ENCODE results near the gene CUL4A. TPM values are rescaled to one million over a fixed set of nuclear protein-coding genes. Genes with fewer than 3 reads are reported as not detected.

Gene CUL4A
- total RNA-seq, 1 donor from 2014 or later, result 208 TPM

DNA sequence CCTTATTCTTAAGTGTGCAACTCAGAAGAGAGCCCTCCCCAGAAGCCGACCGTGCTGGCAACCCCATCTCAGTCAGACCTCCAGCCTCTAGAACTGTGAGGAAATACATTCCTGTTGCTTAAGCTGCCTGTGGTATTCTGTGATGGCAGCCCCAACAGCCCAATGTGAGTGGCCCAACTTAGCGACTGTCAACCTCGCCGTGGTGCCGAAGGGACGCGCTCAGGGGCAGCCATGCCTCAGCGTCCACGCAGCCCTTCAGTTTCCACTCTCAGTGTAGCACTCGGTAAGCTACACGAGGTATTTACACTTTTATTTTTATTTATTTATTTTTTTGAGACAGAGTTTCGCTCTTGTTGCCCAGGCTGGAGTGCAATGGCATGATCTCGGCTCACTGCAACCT, 32.6 kb upstream of the CUL4A start:
- Histone ChIP-seq H3K9me3 (no peaks in the 10 kb centered on the region), H3K27ac (no peak overlapping the region), H3K27me3 (no peaks in the 10 kb centered on the region), H3K4me1 (no peaks in the 10 kb centered on the region), H3K36me3 (peaks cover 70 to 82% of the 10 kb centered on the region in 2 donors), H3K4me3 (no peak overlapping the region)
- TF ChIP-seq, protein P1, sequence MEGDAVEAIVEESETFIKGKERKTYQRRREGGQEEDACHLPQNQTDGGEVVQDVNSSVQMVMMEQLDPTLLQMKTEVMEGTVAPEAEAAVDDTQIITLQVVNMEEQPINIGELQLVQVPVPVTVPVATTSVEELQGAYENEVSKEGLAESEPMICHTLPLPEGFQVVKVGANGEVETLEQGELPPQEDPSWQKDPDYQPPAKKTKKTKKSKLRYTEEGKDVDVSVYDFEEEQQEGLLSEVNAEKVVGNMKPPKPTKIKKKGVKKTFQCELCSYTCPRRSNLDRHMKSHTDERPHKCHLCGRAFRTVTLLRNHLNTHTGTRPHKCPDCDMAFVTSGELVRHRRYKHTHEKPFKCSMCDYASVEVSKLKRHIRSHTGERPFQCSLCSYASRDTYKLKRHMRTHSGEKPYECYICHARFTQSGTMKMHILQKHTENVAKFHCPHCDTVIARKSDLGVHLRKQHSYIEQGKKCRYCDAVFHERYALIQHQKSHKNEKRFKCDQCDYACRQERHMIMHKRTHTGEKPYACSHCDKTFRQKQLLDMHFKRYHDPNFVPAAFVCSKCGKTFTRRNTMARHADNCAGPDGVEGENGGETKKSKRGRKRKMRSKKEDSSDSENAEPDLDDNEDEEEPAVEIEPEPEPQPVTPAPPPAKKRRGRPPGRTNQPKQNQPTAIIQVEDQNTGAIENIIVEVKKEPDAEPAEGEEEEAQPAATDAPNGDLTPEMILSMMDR (IDR thresholded peaks at IDR 0.05), result no peak
- no peak for DNase-seq (ENCODE audit: low spot score in 2 of 2)
- intact Hi-C loops (cut with DNase I), result no loop called here

DNA sequence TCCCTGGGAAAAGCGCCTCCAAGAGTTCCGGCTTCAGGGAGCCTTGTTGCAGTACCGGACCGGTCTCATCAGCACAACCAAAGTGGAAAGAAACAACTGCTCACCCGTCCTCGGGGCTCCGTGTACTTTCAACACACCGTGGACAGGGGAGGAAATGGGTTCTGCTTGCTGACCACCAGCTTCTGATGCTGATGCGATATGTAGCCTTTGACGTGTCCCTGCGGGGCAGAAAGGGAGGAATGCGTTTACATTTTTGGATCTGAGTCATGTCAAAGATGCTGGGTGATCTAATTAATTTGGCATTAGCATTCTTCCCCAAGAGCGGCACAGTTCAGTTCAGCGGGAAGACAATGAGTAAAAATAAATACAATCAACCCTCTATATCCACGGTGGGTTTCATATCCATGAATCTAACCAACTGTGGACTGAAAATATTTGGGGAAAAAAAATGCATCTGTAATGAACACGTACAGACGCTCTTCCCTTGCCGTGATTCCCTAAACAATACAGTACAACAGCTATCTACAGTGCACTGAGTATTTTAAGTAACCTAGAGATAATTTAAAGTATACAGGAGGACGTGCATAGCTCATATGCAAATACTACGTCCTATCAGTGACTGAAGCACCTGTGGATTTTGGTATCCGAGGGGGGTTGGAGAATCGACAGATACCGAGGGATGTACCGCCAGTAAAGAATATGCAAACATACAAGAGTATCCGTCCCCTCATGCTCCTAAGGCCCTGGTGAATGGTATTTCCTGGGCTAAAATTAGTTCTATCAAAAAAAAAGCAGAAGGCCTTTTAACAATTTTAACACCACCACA, 31.1 kb upstream of the CUL4A start:
- Histone ChIP-seq H3K9me3 (no peaks in the 10 kb centered on the region), H3K4me3 (no peak overlapping the region), H3K4me1 (no peaks in the 10 kb centered on the region), H3K27me3 (no peaks in the 10 kb centered on the region), H3K36me3 (peaks cover 68 to 90% of the 10 kb centered on the region in 2 donors), H3K27ac (no peak overlapping the region)
- TF ChIP-seq, protein P1 (IDR thresholded peaks at IDR 0.05), result no peak
- DNase-seq (ENCODE audit: low spot score in 2 of 2), result no peak
- intact Hi-C loops (cut with DNase I), result no loop called here

DNA sequence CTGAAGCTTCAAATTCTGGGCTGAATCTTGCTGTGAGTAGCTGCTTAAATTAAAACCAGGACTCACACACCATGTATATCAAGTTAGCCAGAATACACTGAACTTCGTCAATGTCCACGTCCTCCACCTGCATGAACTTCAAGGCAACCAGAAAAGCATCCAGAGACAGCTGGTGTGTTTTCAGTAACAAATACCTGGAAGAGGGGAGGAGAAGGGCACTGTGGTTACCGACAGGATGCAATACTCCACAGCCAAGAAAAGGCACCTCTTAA, 30.6 kb upstream of the CUL4A start:
- DNase-seq (ENCODE audit: low spot score in 2 of 2), result no peak
- H3K27me3 ChIP-seq, result no peaks in the 10 kb centered on the region
- intact Hi-C loops (cut with DNase I), result no loop called here
- TF ChIP-seq, protein P1 (IDR thresholded peaks at IDR 0.05), result no peak
- H3K9me3 ChIP-seq, result no peaks in the 10 kb centered on the region
- H3K4me1 ChIP-seq, result no peaks in the 10 kb centered on the region
- no peak overlapping the region for H3K27ac ChIP-seq
- H3K4me3 ChIP-seq, result no peak overlapping the region
- peaks cover 73 to 91% of the 10 kb centered on the region in 2 donors for H3K36me3 ChIP-seq

DNA sequence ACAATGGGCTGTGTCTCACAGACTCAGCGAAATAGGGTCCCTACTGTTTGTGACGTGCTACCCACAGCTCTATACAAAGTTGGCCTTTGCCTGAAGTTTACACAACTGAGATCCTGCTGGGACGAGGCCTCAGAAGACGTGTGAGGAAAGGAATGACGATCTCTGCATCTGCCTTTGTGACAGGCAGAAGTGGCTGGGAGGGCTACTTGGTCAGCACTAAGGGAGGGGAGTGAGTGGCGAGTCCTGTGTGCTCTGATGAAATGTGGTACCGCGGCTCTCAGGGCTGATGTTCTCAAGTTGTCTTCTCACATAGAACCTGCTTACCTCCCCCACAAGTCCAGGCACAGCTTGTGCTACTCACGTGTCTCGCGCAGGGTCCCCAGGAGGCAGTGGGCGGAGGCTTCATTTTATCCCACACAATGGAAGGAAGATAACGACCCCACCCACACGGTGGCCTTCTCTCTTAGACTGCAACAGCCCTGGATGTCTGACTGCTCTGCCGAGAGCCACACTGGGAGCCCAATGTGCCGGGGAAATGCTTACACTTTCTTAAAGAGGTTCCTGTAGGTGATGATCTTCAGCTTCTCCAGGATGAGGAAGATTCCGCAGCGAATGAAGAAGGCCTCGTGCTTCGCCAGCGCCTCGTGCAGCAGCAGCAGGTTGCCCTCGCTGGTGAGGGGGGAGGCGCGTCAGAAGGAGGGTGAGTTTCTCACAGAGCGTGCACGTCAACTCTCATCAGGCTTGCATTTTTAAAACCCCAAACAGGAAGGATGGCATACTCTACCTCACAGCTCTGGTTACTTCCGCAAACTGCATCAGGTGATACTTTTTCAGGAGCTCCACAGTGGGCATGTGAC, 29.8 kb upstream of the CUL4A start:
- Histone ChIP-seq H3K27me3 (no peaks in the 10 kb centered on the region), H3K4me1 (no peaks in the 10 kb centered on the region), H3K9me3 (no peaks in the 10 kb centered on the region), H3K36me3 (peaks cover 78 to 94% of the 10 kb centered on the region in 2 donors), H3K4me3 (no peak overlapping the region), H3K27ac (no peak overlapping the region)
- intact Hi-C loops (cut with DNase I), result no loop called here
- no peak for DNase-seq (ENCODE audit: low spot score in 2 of 2)
- TF ChIP-seq, protein P1 (IDR thresholded peaks at IDR 0.05), result no peak

DNA sequence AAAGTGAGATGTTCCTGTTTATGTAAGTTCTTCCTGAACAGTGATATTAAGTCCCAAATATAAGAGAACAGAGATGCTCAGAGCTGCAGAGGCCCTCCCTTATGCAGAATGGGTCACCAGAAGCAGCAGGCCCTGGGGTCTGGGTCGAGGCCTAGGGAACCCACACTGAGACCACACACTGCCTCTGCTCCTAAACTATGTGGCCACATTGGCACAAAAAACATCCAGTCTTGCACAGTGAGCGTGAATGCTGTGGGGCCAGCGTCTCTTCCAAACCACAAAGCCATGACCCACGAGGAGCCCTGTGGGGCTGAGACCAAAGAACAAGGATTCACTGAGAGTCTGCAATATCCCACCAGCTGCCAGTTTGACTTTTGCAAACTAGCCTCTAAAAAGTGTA, 27.4 kb upstream of the CUL4A start:
- Histone ChIP-seq H3K4me3 (no peak overlapping the region), H3K27me3 (no peaks in the 10 kb centered on the region), H3K27ac (no peak overlapping the region), H3K36me3 (peaks cover 70 to 78% of the 10 kb centered on the region in 2 donors), H3K4me1 (no peaks in the 10 kb centered on the region), H3K9me3 (no peaks in the 10 kb centered on the region)
- no peak for DNase-seq (ENCODE audit: low spot score in 2 of 2)
- TF ChIP-seq, protein P1 (IDR thresholded peaks at IDR 0.05), result no peak
- intact Hi-C loops (cut with DNase I), result no loop called here
